ENCODE data around the gene CFAP45. TPM values are rescaled to one million over a fixed set of nuclear protein-coding genes. Genes with fewer than 3 reads are reported as not detected.

The CFAP45 gene
- total and polyA plus RNA-seq, 8 donors, result 0.30 to 1.0 (median 0.52) TPM; not detected in 4

DNA sequence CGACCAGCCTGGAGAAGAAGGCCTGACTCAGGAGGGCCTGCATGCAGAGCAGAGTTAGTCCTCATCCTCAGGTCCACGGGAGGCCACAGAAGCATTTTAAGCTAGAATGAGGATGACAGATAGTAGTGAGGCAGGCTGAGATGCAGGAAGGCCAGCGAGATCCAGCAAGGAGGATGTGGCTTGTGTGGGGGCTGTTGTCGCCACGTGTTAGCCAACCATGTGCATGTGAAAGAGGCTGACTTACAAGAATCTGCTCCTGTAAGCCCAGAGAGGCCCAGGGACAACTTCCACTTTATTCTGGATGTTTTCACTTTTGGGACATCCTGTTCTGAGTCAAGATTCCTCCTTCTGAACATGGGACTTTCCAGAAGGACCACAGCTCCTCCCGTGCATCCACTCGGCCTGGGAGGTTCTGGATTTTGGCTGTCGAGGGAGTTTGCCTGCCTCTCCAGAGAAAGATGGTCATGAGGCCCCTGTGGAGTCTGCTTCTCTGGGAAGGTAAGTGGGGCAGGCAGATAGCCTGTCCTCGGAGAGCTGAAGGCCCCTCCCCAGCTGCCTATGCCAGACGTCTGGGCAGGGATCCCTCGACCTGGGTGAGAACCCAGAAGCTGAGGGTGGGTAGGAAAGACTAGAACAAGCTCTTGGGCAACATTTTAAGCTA lies 73.4 kb downstream of the CFAP45 start, which contains the start of gene SLAMF8:
TSS of gene SLAMF8 (plus strand) at position 433 of the 661 bp plus-strand sequence. CDS start at position 459, 26 bp downstream.
- TF ChIP-seq, protein P1, sequence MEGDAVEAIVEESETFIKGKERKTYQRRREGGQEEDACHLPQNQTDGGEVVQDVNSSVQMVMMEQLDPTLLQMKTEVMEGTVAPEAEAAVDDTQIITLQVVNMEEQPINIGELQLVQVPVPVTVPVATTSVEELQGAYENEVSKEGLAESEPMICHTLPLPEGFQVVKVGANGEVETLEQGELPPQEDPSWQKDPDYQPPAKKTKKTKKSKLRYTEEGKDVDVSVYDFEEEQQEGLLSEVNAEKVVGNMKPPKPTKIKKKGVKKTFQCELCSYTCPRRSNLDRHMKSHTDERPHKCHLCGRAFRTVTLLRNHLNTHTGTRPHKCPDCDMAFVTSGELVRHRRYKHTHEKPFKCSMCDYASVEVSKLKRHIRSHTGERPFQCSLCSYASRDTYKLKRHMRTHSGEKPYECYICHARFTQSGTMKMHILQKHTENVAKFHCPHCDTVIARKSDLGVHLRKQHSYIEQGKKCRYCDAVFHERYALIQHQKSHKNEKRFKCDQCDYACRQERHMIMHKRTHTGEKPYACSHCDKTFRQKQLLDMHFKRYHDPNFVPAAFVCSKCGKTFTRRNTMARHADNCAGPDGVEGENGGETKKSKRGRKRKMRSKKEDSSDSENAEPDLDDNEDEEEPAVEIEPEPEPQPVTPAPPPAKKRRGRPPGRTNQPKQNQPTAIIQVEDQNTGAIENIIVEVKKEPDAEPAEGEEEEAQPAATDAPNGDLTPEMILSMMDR (IDR thresholded peaks at IDR 0.05), result no peak
- TF ChIP-seq EP300 (IDR thresholded peaks at IDR 0.05) (no peak), POLR2AphosphoS5 (IDR thresholded peaks at IDR 0.05) (no peak), POLR2A (IDR thresholded peaks at IDR 0.05) (no peak)
- intact Hi-C loops (cut with DNase I; ENCODE audit: low total_unique reads), result no loop called here
- Histone ChIP-seq H3K36me3 (no peaks in the 10 kb centered on the region), H3K9me3 (no peaks in the 10 kb centered on the region), H3K27me3 (peaks cover 0 to 27% (median 2%) of the 10 kb centered on the region in 3 donors), H3K27ac (peak within 1 kb of the TSS in 2 of 5 donors; percentile 38 to 44), H3K4me3 (peak within 1 kb of the TSS in 2 of 4 donors; percentile 20 to 31), H3K4me1 (peaks cover 0 to 51% (median 9%) of the 10 kb centered on the region in 4 donors)
- DNase-seq, result peak; percentile 46 to 48
- 66 to 74% (median 72%) methylated on average over 11 of the region's 11 CpGs for WGBS, 5 donors

DNA sequence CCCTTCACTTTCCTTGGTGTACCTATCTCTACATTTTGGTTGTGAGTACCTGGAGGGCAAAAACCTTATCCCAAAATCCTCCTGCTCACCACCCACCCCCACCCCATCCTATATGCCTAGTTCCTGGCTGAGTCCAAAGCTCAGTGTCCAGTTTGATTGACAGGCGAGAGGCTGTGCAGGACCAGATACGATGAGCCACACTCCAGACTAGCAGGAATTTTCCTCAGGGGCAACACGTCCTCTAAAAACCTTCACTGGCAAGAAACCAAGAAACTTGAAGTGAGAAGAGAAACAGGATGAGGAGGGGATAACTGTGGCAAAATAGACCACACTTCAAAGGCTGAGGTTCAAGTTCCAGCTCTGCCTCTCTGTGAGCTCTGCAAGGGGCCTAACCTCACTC lies 74.4 kb downstream of the CFAP45 start:
- WGBS, 5 donors, result 54 to 79% (median 74%) methylated on average over 3 of the region's 3 CpGs

DNA sequence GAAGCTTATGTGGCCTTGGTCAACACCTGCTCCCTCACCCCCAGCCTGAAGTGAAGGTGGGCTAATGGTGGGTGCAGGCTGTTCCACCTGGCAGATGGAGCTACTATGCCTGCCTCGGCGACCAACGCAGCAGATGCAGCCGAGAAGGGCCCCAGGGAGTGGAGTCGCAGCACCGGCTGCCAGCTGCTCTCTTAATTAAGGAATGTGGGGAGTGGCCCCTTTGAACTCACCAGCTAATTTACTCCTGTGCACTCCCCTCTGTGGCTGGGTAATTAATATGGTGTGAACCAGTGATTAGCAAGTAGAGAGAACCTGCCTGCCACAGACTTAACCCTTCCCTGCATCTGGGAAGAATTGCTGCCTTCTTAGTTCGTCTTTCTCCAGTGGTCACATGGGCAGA lies 76.6 kb downstream of the CFAP45 start:
- Histone ChIP-seq H3K4me1 (peaks cover 0 to 32% (median 3%) of the 10 kb centered on the region in 4 donors), H3K36me3 (no peaks in the 10 kb centered on the region), H3K4me3 (no peak overlapping the region), H3K27me3 (peaks cover 0 to 27% (median 2%) of the 10 kb centered on the region in 3 donors), H3K27ac (no peak overlapping the region), H3K9me3 (no peaks in the 10 kb centered on the region)
- 17 to 59% (median 29%) methylated on average over 1 to 7 of the region's 7 CpGs for WGBS, 5 donors
- TF ChIP-seq POLR2AphosphoS5 (IDR thresholded peaks at IDR 0.05), result no peak
- TF ChIP-seq EP300 (IDR thresholded peaks at IDR 0.05), result no peak
- TF ChIP-seq POLR2A (IDR thresholded peaks at IDR 0.05), result no peak
- TF ChIP-seq, protein P1 (IDR thresholded peaks at IDR 0.05), result no peak
- peak in 1 of 2 donors; percentile 68 for DNase-seq
- intact Hi-C loops (cut with DNase I; ENCODE audit: low total_unique reads), result no loop called here

More for the DNA sequence above, 74.4 kb downstream of the CFAP45 start:
- no peak overlapping the region for H3K27ac ChIP-seq
- no peak for TF ChIP-seq POLR2AphosphoS5 (IDR thresholded peaks at IDR 0.05)
- H3K27me3 ChIP-seq, result peaks cover 0 to 27% (median 2%) of the 10 kb centered on the region in 3 donors
- H3K9me3 ChIP-seq, result no peaks in the 10 kb centered on the region
- intact Hi-C loops (cut with DNase I; ENCODE audit: low total_unique reads), result no loop called here
- peaks cover 0 to 47% (median 6%) of the 10 kb centered on the region in 4 donors for H3K4me1 ChIP-seq
- DNase-seq, result no peak
- no peaks in the 10 kb centered on the region for H3K36me3 ChIP-seq
- no peak overlapping the region for H3K4me3 ChIP-seq

Small RNA genes within 50 kb of the gene (small RNA-seq; reads per million reads assigned to genes)
- gene MIR4259 (0 reads per million in 4 donors), gene RF00570 (0 to 0.20 (median 0.04) reads per million in 4 donors)

Other genes starting within 250 kb of the CFAP45 start
- gene CRP, start 185.6 kb downstream of the CFAP45 start, total RNA-seq, result not detected
- under 1 TPM in 1 of 3 donors, not detected in 2; 0.10 TPM for gene CRP, start 185.6 kb downstream of the CFAP45 start, polyA plus RNA-seq
- gene DUSP23, start 119.2 kb downstream of the CFAP45 start, total RNA-seq, result 10 to 100 TPM in 3 of 5 donors, 1 to 10 TPM in 1, not detected in 1; 3.6 to 84.3 (median 27.2) TPM
- 100 to 1,000 TPM in 1 of 3 donors, 10 to 100 TPM in 2; 80.7 to 107 (median 86.5) TPM for gene DUSP23, start 119.2 kb downstream of the CFAP45 start, polyA plus RNA-seq
- gene FCRL6, start 97.8 kb downstream of the CFAP45 start, total RNA-seq, result not detected
- not detected for gene FCRL6, start 97.8 kb downstream of the CFAP45 start, polyA plus RNA-seq
- gene SLAMF8, start 73.3 kb downstream of the CFAP45 start, total RNA-seq, result 1 to 10 TPM in 3 of 5 donors, not detected in 2; 2.0 to 4.5 (median 2.9) TPM
- gene SLAMF8, start 73.3 kb downstream of the CFAP45 start, polyA plus RNA-seq, result 1 to 10 TPM in 2 of 3 donors, under 1 TPM in 1; 0.76 to 3.1 (median 1.9) TPM
- 1 to 10 TPM in 1 of 5 donors, not detected in 4; 2.5 TPM for gene VSIG8, start 37.5 kb downstream of the CFAP45 start, total RNA-seq
- under 1 TPM in 1 of 3 donors, not detected in 2; 0.30 TPM for gene VSIG8, start 37.5 kb downstream of the CFAP45 start, polyA plus RNA-seq
- gene TAGLN2, start 25.3 kb upstream of the CFAP45 start, total RNA-seq, result 100 to 1,000 TPM in 4 of 5 donors, 10 to 100 TPM in 1; 49.0 to 445 (median 239) TPM
- 1,000 to 10,000 TPM in 1 of 3 donors, 100 to 1,000 TPM in 2; 306 to 1,290 (median 583) TPM for gene TAGLN2, start 25.3 kb upstream of the CFAP45 start, polyA plus RNA-seq
- 10 to 100 TPM in 3 of 5 donors, 1 to 10 TPM in 2; 4.9 to 36.2 (median 15.6) TPM for gene IGSF9, start 45.4 kb upstream of the CFAP45 start, total RNA-seq
- gene IGSF9, start 45.4 kb upstream of the CFAP45 start, polyA plus RNA-seq, result 1 to 10 TPM; 2.0 to 8.2 (median 7.3) TPM
- not detected for gene SLAMF9, start 54.1 kb upstream of the CFAP45 start, total RNA-seq
- under 1 TPM in 1 of 3 donors, not detected in 2; 0.87 TPM for gene SLAMF9, start 54.1 kb upstream of the CFAP45 start, polyA plus RNA-seq
- 1 to 10 TPM; 3.5 to 8.7 (median 6.6) TPM for gene PIGM, start 131.8 kb upstream of the CFAP45 start, total RNA-seq
- 1 to 10 TPM in 2 of 3 donors, under 1 TPM in 1; 0.76 to 3.4 (median 1.6) TPM for gene PIGM, start 131.8 kb upstream of the CFAP45 start, polyA plus RNA-seq
- gene KCNJ10, start 170.0 kb upstream of the CFAP45 start, total RNA-seq, result not detected
- 1 to 10 TPM in 1 of 3 donors, under 1 TPM in 2; 0.19 to 1.1 (median 0.78) TPM for gene KCNJ10, start 170.0 kb upstream of the CFAP45 start, polyA plus RNA-seq
- under 1 TPM in 1 of 5 donors, not detected in 4; 0.87 TPM for gene KCNJ9, start 181.4 kb upstream of the CFAP45 start, total RNA-seq
- gene KCNJ9, start 181.4 kb upstream of the CFAP45 start, polyA plus RNA-seq, result under 1 TPM in 2 of 3 donors, not detected in 1; 0.03 to 0.06 TPM
- gene IGSF8, start 198.5 kb upstream of the CFAP45 start, total RNA-seq, result 10 to 100 TPM in 3 of 5 donors, 1 to 10 TPM in 2; 4.7 to 65.2 (median 11.6) TPM
- gene IGSF8, start 198.5 kb upstream of the CFAP45 start, polyA plus RNA-seq, result 10 to 100 TPM in 2 of 3 donors, 1 to 10 TPM in 1; 5.8 to 21.7 (median 18.0) TPM
- 100 to 1,000 TPM in 1 of 5 donors, 10 to 100 TPM in 3, 1 to 10 TPM in 1; 7.0 to 104 (median 11.7) TPM for gene ATP1A2, start 215.6 kb upstream of the CFAP45 start, total RNA-seq
- 10 to 100 TPM in 1 of 3 donors, under 1 TPM in 2; 0.31 to 17.3 (median 0.56) TPM for gene ATP1A2, start 215.6 kb upstream of the CFAP45 start, polyA plus RNA-seq